NB4 (cell line): ENCODE measurements around the gene TLE2.

Source experiments
- POLR2A ChIP-seq: IDR thresholded peaks from 2 replicates; pipeline ENCODE4 v1.6.1; 2011; ENCODE audit warnings: mild to moderate bottlenecking; ENCODE audit not compliant: insufficient read length; ENCODE audit errors: extremely low read depth
- TF ChIP-seq, protein P1 (sequence below): IDR thresholded peaks from one replicate; pipeline ENCODE4 v1.5.1; 2012; ENCODE audit warnings: low read depth, low read length

GRCh38 chr19:3028305-3029064 lies 595 bp downstream of the TLE2 start:
- TF ChIP-seq, protein P1, sequence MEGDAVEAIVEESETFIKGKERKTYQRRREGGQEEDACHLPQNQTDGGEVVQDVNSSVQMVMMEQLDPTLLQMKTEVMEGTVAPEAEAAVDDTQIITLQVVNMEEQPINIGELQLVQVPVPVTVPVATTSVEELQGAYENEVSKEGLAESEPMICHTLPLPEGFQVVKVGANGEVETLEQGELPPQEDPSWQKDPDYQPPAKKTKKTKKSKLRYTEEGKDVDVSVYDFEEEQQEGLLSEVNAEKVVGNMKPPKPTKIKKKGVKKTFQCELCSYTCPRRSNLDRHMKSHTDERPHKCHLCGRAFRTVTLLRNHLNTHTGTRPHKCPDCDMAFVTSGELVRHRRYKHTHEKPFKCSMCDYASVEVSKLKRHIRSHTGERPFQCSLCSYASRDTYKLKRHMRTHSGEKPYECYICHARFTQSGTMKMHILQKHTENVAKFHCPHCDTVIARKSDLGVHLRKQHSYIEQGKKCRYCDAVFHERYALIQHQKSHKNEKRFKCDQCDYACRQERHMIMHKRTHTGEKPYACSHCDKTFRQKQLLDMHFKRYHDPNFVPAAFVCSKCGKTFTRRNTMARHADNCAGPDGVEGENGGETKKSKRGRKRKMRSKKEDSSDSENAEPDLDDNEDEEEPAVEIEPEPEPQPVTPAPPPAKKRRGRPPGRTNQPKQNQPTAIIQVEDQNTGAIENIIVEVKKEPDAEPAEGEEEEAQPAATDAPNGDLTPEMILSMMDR: no peak
- no peak for TF ChIP-seq POLR2A
